ENCODE results near the gene TMEM214.
"Not testable (repeated sequence)": the region's sequence is repeated elsewhere in the genome, so short reads cannot be mapped to it uniquely, and the experiment has no call there.

The TMEM214 gene

DNA sequence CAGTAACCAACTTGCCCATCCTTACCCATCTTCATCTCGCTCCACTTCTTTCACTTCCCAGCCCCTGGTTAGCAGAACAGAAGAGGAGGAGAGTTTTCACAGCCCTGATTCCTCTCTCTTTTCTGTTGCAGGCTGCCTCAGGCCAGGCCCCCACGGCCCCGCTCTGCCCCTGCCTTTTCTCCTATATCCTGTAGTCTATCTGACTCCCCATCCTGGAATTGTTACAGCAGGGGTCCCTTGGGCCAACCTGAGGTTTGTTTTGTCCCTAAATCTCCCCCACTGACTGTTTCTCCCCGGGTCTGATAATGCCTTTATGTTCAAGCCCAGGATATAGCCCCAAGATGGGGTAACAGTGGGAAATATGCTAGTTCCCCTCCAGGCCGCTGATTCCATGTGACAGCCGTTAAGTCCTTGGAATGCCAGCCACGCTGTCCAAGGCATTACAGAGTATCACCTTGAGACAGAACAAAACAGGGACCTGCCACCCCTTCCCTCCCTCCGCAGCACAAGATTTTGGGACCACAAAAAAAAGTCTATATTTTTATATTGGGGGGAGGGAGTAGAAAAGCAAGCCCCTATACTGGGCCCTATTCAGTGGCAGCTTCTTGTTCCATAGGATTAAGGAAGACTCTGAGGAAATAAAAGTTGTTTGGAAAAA, 37.3 kb downstream of the TMEM214 start:
- DNase-seq (ENCODE audit: low read depth in 3 of 3): no peak

DNA sequence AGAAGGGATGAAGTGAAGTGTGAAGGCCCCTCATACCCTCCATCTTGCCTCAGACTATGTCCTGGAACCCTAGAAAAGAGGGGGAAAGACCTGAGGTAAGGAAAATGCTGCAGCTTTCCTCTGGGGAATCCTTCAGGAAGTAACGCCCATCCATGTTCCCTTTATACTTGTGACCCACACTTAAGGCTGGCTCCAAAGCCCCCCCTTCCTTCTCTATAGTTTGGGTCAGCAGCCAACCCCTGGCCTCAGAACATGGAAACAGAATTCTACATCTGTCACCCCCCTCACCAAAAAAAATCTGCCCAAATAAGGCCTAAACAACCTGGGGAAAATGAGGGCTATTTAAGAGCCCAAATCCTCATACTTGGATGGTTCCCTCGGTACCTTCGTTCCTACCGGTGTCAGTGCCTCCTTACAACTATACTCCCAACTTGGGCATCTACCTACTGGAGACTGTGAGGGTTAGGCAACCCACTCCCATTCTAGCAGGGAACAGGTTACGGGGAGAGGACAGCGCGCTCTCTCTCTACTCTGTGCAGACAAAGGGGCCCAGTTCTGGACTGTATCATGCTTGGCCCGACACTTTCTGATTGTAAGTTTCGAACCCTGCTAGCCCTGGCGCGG, 38.0 kb downstream of the TMEM214 start:
- DNase-seq (ENCODE audit: low read depth in 3 of 3): no peak

- DNase-seq (ENCODE audit: low read depth in 3 of 3): peak; percentile 76 to 88 (median 83)
Observed at GRCh38 chr2:27071277-27071989, 38.7 kb downstream of the TMEM214 start, which contains the start of gene OST4. OST4 (minus strand) TSS chr2:27071654.

- DNase-seq (ENCODE audit: low read depth in 3 of 3): peak in 2 of 3 donors; percentile 21 to 22
Observed at GRCh38 chr2:27071990-27072830, 39.4 kb downstream of the TMEM214 start.

DNA sequence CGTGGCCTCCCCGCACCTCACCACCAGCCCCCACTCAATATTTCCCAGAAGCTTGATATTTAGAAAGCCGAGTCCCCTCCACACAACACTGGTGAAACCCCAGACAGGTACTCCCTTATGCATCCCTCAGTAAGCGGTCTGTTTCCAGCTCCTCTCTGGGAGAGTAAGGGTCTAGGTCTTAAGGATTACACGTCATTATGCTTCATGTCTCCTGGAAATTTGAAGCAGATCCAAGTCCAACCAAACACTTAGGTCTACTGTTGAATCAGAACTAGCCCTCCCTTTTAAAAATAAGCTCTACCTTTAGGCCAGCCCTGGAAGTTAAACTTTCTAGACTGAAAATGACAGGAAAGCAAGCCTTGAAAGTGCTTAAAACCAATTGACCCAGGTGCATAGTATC, 40.2 kb downstream of the TMEM214 start:
- DNase-seq (ENCODE audit: low read depth in 3 of 3): no peak

- DNase-seq (ENCODE audit: low read depth in 3 of 3): no peak
Observed at GRCh38 chr2:27073782-27074181, 41.0 kb downstream of the TMEM214 start.

- no peak for DNase-seq (ENCODE audit: low read depth in 3 of 3)
Observed at GRCh38 chr2:27074738-27075565, 42.2 kb downstream of the TMEM214 start.

DNA sequence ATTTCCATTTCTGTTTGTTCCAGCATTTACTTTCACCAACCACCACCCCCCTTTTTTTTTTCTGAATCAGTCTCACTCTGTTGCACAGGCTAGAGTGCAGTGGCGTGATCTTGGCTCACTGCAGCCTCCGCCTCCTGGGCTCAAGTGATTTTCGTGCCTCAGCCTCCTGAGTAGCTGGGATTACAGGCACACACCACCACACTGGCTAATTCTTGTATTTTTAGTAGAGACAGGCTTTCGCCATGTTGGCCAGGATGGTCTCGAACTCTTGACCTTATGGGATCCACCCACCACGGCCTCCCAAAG, 42.8 kb downstream of the TMEM214 start:
- not testable (repeated sequence) for DNase-seq (ENCODE audit: low read depth in 3 of 3)

DNA sequence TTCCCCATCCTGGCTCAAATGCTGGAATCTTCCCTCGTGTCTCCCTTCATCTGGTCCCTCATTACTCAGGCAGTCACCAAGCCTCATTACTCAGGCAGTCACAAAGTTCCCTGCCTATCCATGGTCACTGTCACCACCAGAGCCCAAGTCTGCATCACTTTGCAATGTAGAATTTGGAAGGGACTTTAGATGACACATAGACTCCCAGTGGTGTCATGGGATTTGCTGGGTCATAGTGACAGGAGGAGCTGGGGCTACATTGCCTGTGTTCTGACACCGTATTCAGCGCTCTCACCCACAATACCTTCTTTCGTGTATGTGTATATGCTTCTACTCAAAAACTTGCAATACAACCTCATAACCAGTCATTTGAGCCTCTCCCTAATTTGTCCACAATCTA, 43.6 kb downstream of the TMEM214 start:
- no peak for DNase-seq (ENCODE audit: low read depth in 3 of 3)

GRCh38 chr2:27077231-27077630, 44.5 kb downstream of the TMEM214 start:
- DNase-seq (ENCODE audit: low read depth in 3 of 3): no peak

DNA sequence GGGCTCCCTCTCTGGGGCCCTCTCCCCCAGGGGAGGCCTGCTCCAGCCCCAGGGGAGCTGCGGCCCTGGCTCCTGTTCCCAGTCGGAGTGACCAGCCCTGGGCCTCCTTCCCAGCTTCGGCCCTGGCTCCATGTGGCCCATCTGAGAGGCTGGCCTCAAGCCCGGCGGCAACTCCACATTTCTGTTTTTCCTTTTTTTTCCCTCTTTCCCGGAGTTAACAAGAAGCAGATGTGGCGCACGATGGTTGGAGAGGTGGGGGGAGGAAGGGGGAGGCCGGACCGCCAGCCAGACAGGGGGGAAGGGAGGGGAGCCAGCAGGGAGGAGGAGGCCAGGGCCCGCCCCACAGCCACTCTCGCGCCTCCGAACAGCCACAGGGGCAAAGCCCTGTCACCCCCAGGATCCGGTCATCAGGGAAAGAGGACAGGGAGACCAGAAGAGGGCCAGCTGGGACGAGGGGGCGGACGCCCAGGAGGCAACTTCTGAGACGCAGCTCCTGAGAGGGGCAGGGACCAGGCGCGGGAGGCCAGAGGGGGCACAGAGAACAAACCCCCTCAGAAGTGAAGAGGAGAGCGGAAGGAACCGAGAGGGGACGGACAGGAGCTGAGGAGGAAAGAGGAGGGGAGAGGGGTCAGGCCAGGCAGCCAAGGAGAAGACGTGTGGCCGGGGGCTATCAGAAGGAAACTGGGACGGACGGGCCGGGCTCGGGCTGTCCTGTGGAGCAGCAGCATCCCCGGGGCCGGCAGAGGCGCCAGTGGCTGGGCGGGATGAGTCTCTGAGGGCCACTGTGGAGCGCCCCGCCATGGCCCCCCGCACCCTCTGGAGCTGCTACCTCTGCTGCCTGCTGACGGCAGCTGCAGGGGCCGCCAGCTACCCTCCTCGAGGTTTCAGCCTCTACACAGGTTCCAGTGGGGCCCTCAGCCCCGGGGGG, 45.8 kb downstream of the TMEM214 start, which contains the start of gene EMILIN1:
Gene EMILIN1, plus strand, starts transcription at position 349 of the 928 bp plus-strand sequence. Its CDS starts 451 bp downstream, at position 800.
- DNase-seq (ENCODE audit: low read depth in 3 of 3): no peak

- DNase-seq (ENCODE audit: low read depth in 3 of 3): no peak
Observed at GRCh38 chr2:27079233-27080139, 46.7 kb downstream of the TMEM214 start.

DNA sequence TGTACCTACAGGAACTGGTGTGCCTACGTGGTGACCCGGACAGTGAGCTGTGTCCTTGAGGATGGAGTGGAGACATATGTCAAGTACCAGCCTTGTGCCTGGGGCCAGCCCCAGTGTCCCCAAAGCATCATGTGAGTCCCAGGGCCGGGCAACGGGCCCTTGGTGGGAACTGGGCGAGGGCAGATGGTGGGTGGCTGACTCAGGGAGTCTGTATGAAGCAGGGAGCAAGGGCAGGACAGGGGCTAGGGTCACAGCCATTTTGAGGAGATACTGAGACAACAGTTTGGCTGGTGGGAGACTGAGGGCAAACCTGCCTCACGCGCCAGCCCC, 47.3 kb downstream of the TMEM214 start:
- DNase-seq (ENCODE audit: low read depth in 3 of 3): no peak

DNA sequence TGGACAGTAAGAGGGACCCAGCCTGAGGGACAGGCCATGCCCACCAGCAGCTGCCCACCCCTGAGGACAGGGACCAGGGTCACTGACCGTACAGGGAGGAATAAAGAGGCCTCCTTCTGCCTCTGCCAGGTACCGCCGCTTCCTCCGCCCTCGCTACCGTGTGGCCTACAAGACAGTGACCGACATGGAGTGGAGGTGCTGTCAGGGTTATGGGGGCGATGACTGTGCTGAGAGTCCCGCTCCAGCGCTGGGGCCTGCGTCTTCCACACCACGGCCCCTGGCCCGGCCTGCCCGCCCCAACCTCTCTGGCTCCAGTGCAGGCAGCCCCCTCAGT, 47.8 kb downstream of the TMEM214 start:
- DNase-seq (ENCODE audit: low read depth in 3 of 3): no peak

DNA sequence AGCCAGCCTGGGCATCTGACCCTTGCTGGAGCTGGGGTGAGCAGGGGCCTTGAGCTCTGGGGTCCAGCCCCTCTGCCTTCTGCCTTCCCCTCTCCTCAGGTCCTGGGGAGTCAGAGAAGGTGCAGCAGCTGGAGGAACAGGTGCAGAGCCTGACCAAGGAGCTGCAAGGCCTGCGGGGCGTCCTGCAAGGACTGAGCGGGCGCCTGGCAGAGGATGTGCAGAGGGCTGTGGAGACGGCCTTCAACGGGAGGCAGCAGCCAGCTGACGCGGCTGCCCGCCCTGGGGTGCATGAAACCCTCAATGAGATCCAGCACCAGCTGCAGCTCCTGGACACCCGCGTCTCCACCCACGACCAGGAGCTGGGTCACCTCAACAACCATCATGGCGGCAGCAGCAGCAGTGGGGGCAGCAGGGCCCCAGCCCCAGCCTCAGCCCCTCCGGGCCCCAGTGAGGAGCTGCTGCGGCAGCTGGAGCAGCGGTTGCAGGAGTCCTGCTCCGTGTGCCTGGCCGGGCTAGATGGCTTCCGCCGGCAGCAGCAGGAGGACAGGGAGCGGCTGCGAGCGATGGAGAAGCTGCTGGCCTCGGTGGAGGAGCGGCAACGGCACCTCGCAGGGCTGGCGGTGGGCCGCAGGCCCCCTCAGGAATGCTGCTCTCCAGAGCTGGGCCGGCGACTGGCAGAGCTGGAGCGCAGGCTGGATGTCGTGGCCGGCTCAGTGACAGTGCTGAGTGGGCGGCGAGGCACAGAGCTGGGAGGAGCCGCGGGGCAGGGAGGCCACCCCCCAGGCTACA, 49.4 kb downstream of the TMEM214 start:
- no peak for DNase-seq (ENCODE audit: low read depth in 3 of 3)

DNA sequence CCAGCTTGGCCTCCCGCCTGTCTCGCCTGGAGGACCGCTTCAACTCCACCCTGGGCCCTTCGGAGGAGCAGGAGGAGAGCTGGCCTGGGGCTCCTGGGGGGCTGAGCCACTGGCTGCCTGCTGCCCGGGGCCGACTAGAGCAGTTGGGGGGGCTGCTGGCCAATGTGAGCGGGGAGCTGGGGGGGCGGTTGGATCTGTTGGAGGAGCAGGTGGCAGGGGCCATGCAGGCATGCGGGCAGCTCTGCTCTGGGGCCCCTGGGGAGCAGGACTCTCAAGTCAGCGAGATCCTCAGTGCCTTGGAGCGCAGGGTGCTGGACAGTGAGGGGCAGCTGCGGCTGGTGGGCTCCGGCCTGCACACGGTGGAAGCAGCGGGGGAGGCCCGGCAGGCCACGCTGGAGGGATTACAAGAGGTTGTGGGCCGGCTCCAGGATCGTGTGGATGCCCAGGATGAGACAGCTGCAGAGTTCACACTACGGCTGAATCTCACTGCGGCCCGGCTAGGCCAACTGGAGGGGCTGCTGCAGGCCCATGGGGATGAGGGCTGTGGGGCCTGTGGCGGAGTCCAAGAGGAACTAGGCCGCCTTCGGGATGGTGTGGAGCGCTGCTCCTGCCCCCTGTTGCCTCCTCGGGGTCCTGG, 50.1 kb downstream of the TMEM214 start:
- no peak for DNase-seq (ENCODE audit: low read depth in 3 of 3)

GRCh38 chr2:27083410-27084296, 50.9 kb downstream of the TMEM214 start:
- DNase-seq (ENCODE audit: low read depth in 3 of 3): no peak
